Adipocyte (in vitro differentiated cells): ENCODE data around the gene TMOD3.
A peak's percentile ranks its signal among the peaks of the same experiment; 100 is the strongest.
"Not testable (repeated sequence)": the region's sequence is repeated elsewhere in the genome, so short reads cannot be mapped to it uniquely, and the experiment has no call there.

Experiments
- DNase-seq: peaks from one replicate; pipeline ENCODE4 v3.0.0-alpha.2; 2015; ENCODE audit warnings: low read depth
- H3K27me3 ChIP-seq: replicated peaks from 2 replicates; pipeline ENCODE4 v1.7.0; 2013; ENCODE audit warnings: mild to moderate bottlenecking, low read length, moderate library complexity; ENCODE audit not compliant: control insufficient read depth, insufficient read depth
- H3K36me3 ChIP-seq: 2 replicates; pipeline ENCODE4 v1.7.0; 2013; ENCODE audit warnings: low read length, mild to moderate bottlenecking, moderate library complexity; ENCODE audit not compliant: control insufficient read depth, insufficient read depth, severe bottlenecking
- H3K4me1 ChIP-seq: 2 replicates; pipeline ENCODE4 v1.7.0; 2013; ENCODE audit warnings: mild to moderate bottlenecking, low read length, moderate library complexity; ENCODE audit not compliant: control insufficient read depth, insufficient read depth
- H3K4me3 ChIP-seq: 2 replicates; pipeline ENCODE4 v1.7.0; 2013; ENCODE audit warnings: mild to moderate bottlenecking, low read length, moderate library complexity
- H3K9ac ChIP-seq: 2 replicates; pipeline ENCODE4 v1.7.0; 2013; ENCODE audit warnings: mild to moderate bottlenecking, low read length, moderate library complexity
- H3K9me3 ChIP-seq: 2 replicates; pipeline ENCODE4 v1.7.0; 2013; ENCODE audit warnings: mild to moderate bottlenecking, low read length, moderate library complexity; ENCODE audit not compliant: control insufficient read depth

TMOD3 gene

GRCh38 chr15:51884517-51885236 lies 55.2 kb downstream of the TMOD3 start:
- no peak for DNase-seq
- Histone ChIP-seq H3K9me3 (no peaks in the 10 kb centered on the region), H3K36me3 (no peaks in the 10 kb centered on the region), H3K9ac (no peak overlapping the region), H3K27me3 (no peaks in the 10 kb centered on the region), H3K4me3 (no peak overlapping the region), H3K4me1 (peaks cover 41% of the 10 kb centered on the region)

- not testable (repeated sequence) for H3K36me3 ChIP-seq, H3K27me3 ChIP-seq, H3K9ac ChIP-seq, DNase-seq, H3K4me3 ChIP-seq, H3K9me3 ChIP-seq
- peaks cover 31% of the 10 kb centered on the region for H3K4me1 ChIP-seq
Measured at GRCh38 chr15:51885758-51886157, 56.3 kb downstream of the TMOD3 start.

- peaks cover 25% of the 10 kb centered on the region for H3K4me1 ChIP-seq
- no peak overlapping the region for H3K4me3 ChIP-seq
- no peak for DNase-seq
- H3K9me3 ChIP-seq = no peaks in the 10 kb centered on the region
- H3K36me3 ChIP-seq = peaks cover 11% of the 10 kb centered on the region
- no peaks in the 10 kb centered on the region for H3K27me3 ChIP-seq
- H3K9ac ChIP-seq = peak overlapping the region; percentile 8
Measured at GRCh38 chr15:51887887-51888592, 58.6 kb downstream of the TMOD3 start.

- peaks cover 12% of the 10 kb centered on the region for H3K36me3 ChIP-seq
- no peaks in the 10 kb centered on the region for H3K27me3 ChIP-seq
- H3K4me1 ChIP-seq = peaks cover 18% of the 10 kb centered on the region
- peak; percentile 77 for DNase-seq
- H3K9me3 ChIP-seq = no peaks in the 10 kb centered on the region
- H3K9ac ChIP-seq = peak overlapping the region; percentile 8
- no peak overlapping the region for H3K4me3 ChIP-seq
Measured at GRCh38 chr15:51888593-51889195, 59.2 kb downstream of the TMOD3 start.

- Histone ChIP-seq H3K36me3 (peaks cover 20% of the 10 kb centered on the region), H3K4me1 (peaks cover 10% of the 10 kb centered on the region), H3K9ac (no peak overlapping the region)
Measured at GRCh38 chr15:51889486-51889885, 60.0 kb downstream of the TMOD3 start.

GRCh38 chr15:51904421-51904820 lies 75.0 kb downstream of the TMOD3 start:
- Histone ChIP-seq H3K9ac (no peak overlapping the region), H3K4me3 (no peak overlapping the region), H3K4me1 (peaks cover 20% of the 10 kb centered on the region), H3K27me3 (no peaks in the 10 kb centered on the region), H3K36me3 (peaks cover 44% of the 10 kb centered on the region), H3K9me3 (no peaks in the 10 kb centered on the region)
- DNase-seq = no peak

More at GRCh38 chr15:51889486-51889885, 60.0 kb downstream of the TMOD3 start:
- Histone ChIP-seq H3K4me3 (no peak overlapping the region), H3K27me3 (no peaks in the 10 kb centered on the region), H3K9me3 (no peaks in the 10 kb centered on the region)
- DNase-seq = no peak

GRCh38 chr15:51904931-51905330 lies 75.5 kb downstream of the TMOD3 start:
- H3K36me3 ChIP-seq = peaks cover 48% of the 10 kb centered on the region
- DNase-seq = no peak
- no peaks in the 10 kb centered on the region for H3K27me3 ChIP-seq
- H3K9me3 ChIP-seq = no peaks in the 10 kb centered on the region
- no peak overlapping the region for H3K9ac ChIP-seq
- H3K4me3 ChIP-seq = no peak overlapping the region
- peaks cover 25% of the 10 kb centered on the region for H3K4me1 ChIP-seq

- peak; percentile 3 for DNase-seq
- peaks cover 31% of the 10 kb centered on the region for H3K4me1 ChIP-seq
- H3K27me3 ChIP-seq = no peaks in the 10 kb centered on the region
- no peak overlapping the region for H3K9ac ChIP-seq
- H3K36me3 ChIP-seq = peaks cover 31% of the 10 kb centered on the region
- H3K9me3 ChIP-seq = no peaks in the 10 kb centered on the region
- H3K4me3 ChIP-seq = no peak overlapping the region
Measured at GRCh38 chr15:51907136-51907862, 77.8 kb downstream of the TMOD3 start.

GRCh38 chr15:51908316-51908715 lies 78.9 kb downstream of the TMOD3 start:
- Histone ChIP-seq H3K4me1 (peaks cover 31% of the 10 kb centered on the region), H3K36me3 (peaks cover 33% of the 10 kb centered on the region), H3K9me3 (no peaks in the 10 kb centered on the region), H3K4me3 (no peak overlapping the region), H3K9ac (no peak overlapping the region), H3K27me3 (no peaks in the 10 kb centered on the region)
- DNase-seq = peak; percentile 30

- no peak overlapping the region for H3K4me3 ChIP-seq
- H3K36me3 ChIP-seq = peaks cover 29% of the 10 kb centered on the region
- no peaks in the 10 kb centered on the region for H3K27me3 ChIP-seq
- no peak overlapping the region for H3K9ac ChIP-seq
- H3K4me1 ChIP-seq = peaks cover 31% of the 10 kb centered on the region
- no peaks in the 10 kb centered on the region for H3K9me3 ChIP-seq
- DNase-seq = peak; percentile 32
Measured at GRCh38 chr15:51909584-51909983, 80.1 kb downstream of the TMOD3 start.

GRCh38 chr15:51912528-51912927 lies 83.1 kb downstream of the TMOD3 start:
- DNase-seq = no peak
- Histone ChIP-seq H3K27me3 (no peaks in the 10 kb centered on the region), H3K9ac (no peak overlapping the region), H3K36me3 (peaks cover 40% of the 10 kb centered on the region), H3K9me3 (no peaks in the 10 kb centered on the region), H3K4me3 (no peak overlapping the region), H3K4me1 (peaks cover 26% of the 10 kb centered on the region)
